ENCODE results near the gene SPATA24.
"Not testable (repeated sequence)": the region's sequence is repeated elsewhere in the genome, so short reads cannot be mapped to it uniquely, and the experiment has no call there.

Gene SPATA24

GRCh38 chr5:139364466-139364865 is 39.4 kb downstream of the SPATA24 start:
- DNase-seq (ENCODE audit: low read depth in 2 of 2): no peak
- no peak for TF ChIP-seq CTCF (IDR thresholded peaks at IDR 0.05; ENCODE audit: low read depth, low read length)
- no peak overlapping the region for H3K4me3 ChIP-seq (replicated peaks in 1 of 2; ENCODE audit: low read depth in 2 of 2, low read length in 2 of 2)

- TF ChIP-seq CTCF (IDR thresholded peaks at IDR 0.05; ENCODE audit: low read depth, low read length): no peak
- H3K4me3 ChIP-seq (replicated peaks in 1 of 2; ENCODE audit: low read depth in 2 of 2, low read length in 2 of 2): no peak overlapping the region
- DNase-seq (ENCODE audit: low read depth in 2 of 2): no peak
These were observed 40.0 kb downstream of the SPATA24 start for GRCh38 chr5:139363937-139364336.

- no peak overlapping the region for H3K4me3 ChIP-seq (replicated peaks in 1 of 2; ENCODE audit: low read depth in 2 of 2, low read length in 2 of 2)
- no peak for DNase-seq (ENCODE audit: low read depth in 2 of 2)
- TF ChIP-seq CTCF (IDR thresholded peaks at IDR 0.05; ENCODE audit: low read depth, low read length): no peak
These were observed 42.0 kb downstream of the SPATA24 start for GRCh38 chr5:139361835-139362429.

GRCh38 chr5:139360384-139360783 is 43.5 kb downstream of the SPATA24 start:
- no peak for DNase-seq (ENCODE audit: low read depth in 2 of 2)
- H3K4me3 ChIP-seq (replicated peaks in 1 of 2; ENCODE audit: low read depth in 2 of 2, low read length in 2 of 2): no peak overlapping the region
- no peak for TF ChIP-seq CTCF (IDR thresholded peaks at IDR 0.05; ENCODE audit: low read depth, low read length)

GRCh38 chr5:139358064-139358463 is 45.8 kb downstream of the SPATA24 start:
- TF ChIP-seq CTCF (IDR thresholded peaks at IDR 0.05; ENCODE audit: low read depth, low read length): no peak
- H3K4me3 ChIP-seq (replicated peaks in 1 of 2; ENCODE audit: low read depth in 2 of 2, low read length in 2 of 2): no peak overlapping the region
- DNase-seq (ENCODE audit: low read depth in 2 of 2): no peak

GRCh38 chr5:139355900-139356299 is 48.0 kb downstream of the SPATA24 start:
- not testable (repeated sequence) for H3K4me3 ChIP-seq (replicated peaks in 1 of 2; ENCODE audit: low read depth in 2 of 2, low read length in 2 of 2); DNase-seq (ENCODE audit: low read depth in 2 of 2)

GRCh38 chr5:139354186-139354585 is 49.7 kb downstream of the SPATA24 start:
- no peak for TF ChIP-seq CTCF (IDR thresholded peaks at IDR 0.05; ENCODE audit: low read depth, low read length)
- no peak overlapping the region for H3K4me3 ChIP-seq (replicated peaks in 1 of 2; ENCODE audit: low read depth in 2 of 2, low read length in 2 of 2)
- DNase-seq (ENCODE audit: low read depth in 2 of 2): no peak

- not testable (repeated sequence) for H3K4me3 ChIP-seq (replicated peaks in 1 of 2; ENCODE audit: low read depth in 2 of 2, low read length in 2 of 2); DNase-seq (ENCODE audit: low read depth in 2 of 2)
These were observed 56.0 kb downstream of the SPATA24 start for GRCh38 chr5:139347863-139348262.

Measured in cardiac fibroblast (primary cell).